ENCODE measurements around the gene MRPL52. TPM values are rescaled to one million over a fixed set of nuclear protein-coding genes. Genes with fewer than 3 reads are reported as not detected.
A peak's percentile ranks its signal among the peaks of the same experiment; 100 is the strongest.

MRPL52 gene
- polyA plus RNA-seq, 2 of the 4 experiments (the other 2 are of a cell fraction): 116 to 172 TPM

GRCh38 chr14:22829661-22830442, at the start of gene MRPL52 (continued):
- no peak for TF ChIP-seq RARB (CRISPR knock-in tag; IDR thresholded peaks at IDR 0.05)
- peak; percentile 42; the same call in 1 of the 3 replicates for TF ChIP-seq BCL3 (IDR thresholded peaks at IDR 0.05)
- no peak for TF ChIP-seq ZSCAN20 (CRISPR knock-in tag; IDR thresholded peaks at IDR 0.05)
- TF ChIP-seq CHD4 (IDR thresholded peaks at IDR 0.05; ENCODE audit: borderline replicate concordance): no peak
- TF ChIP-seq CHD2 (IDR thresholded peaks at IDR 0.05; ENCODE audit: low read length, partially characterized antibody): no peak
- peak; percentile 94 for TF ChIP-seq KDM5A (IDR thresholded peaks at IDR 0.05)
- no peak for TF ChIP-seq KDM1A (IDR thresholded peaks at IDR 0.05; ENCODE audit: low read depth)
- no peak for TF ChIP-seq HES2 (IDR thresholded peaks at IDR 0.05)
- TF ChIP-seq SMC3 (IDR thresholded peaks at IDR 0.05): no peak
- TF ChIP-seq FOSL2 (IDR thresholded peaks at IDR 0.05): no peak
- TF ChIP-seq FOSL2 (CRISPR knock-in tag; IDR thresholded peaks at IDR 0.05): no peak
- no peak for TF ChIP-seq TP53 (CRISPR knock-in tag; IDR thresholded peaks at IDR 0.05)
- no peak for TF ChIP-seq FOXS1 (CRISPR knock-in tag; IDR thresholded peaks at IDR 0.05)
- no peak for TF ChIP-seq EHF (CRISPR knock-in tag; IDR thresholded peaks at IDR 0.05)
- TF ChIP-seq RNF2 (IDR thresholded peaks at IDR 0.05; ENCODE audit: borderline replicate concordance, low read depth): no peak
- no peak for TF ChIP-seq ELK1 (IDR thresholded peaks at IDR 0.05; ENCODE audit: low read depth, low read length)
- no peak for TF ChIP-seq HOXB5 (CRISPR knock-in tag; IDR thresholded peaks at IDR 0.05)
- TF ChIP-seq MAZ (IDR thresholded peaks at IDR 0.05; ENCODE audit: borderline replicate concordance, low read depth, low read length): no peak
- TF ChIP-seq PBX3 (IDR thresholded peaks at IDR 0.05): no peak

- POLR2A ChIA-PET: interaction anchor here (0.6 kb wide), 1 partner anchor 61 kb away, joined by 3 read pairs; no protein-coding TSS in a partner anchor
- WGBS (ENCODE audit: missing lambda C conversion rate): 85% methylated on average over 2 of the region's 2 CpGs
- no peak for DNase-seq (ENCODE audit: low read depth in 1 of 2, low spot score in 1 of 2)
- CTCF ChIA-PET: interaction anchor here (0.7 to 4.2 kb wide), 3 partner anchors 43 to 126 kb away, joined by 3 to 37 read pairs (median 4); no protein-coding TSS in a partner anchor
- H3K4me2 ChIP-seq: no peak overlapping the region
- no peak overlapping the region for H3K4me3 ChIP-seq
- H3K9me3 ChIP-seq: no peaks in the 10 kb centered on the region
- no peak for ATAC-seq
- no peak for TF ChIP-seq ZNF302 (CRISPR knock-in tag; IDR thresholded peaks at IDR 0.05)
- no peak for TF ChIP-seq FOXS1 (CRISPR knock-in tag; IDR thresholded peaks at IDR 0.05)
- no peak for TF ChIP-seq NR3C1 (IDR thresholded peaks at IDR 0.05)
- no peak for FAIRE-seq
- H3K27ac ChIP-seq: no peak overlapping the region
- peaks cover 10% of the 10 kb centered on the region; the same call in 2 of the 3 replicates for H3K4me1 ChIP-seq
These were observed 49.5 kb upstream of the MRPL52 start for GRCh38 chr14:22780105-22780679.

Measured in A549 (cell line).